Measurements from ENCODE around the gene ABCB8.
"Not testable (repeated sequence)": the region's sequence is repeated elsewhere in the genome, so short reads cannot be mapped to it uniquely, and the experiment has no call there.

The ABCB8 gene

GRCh38 chr7:150998341-150998740, 29.9 kb upstream of the ABCB8 start:
- FAIRE-seq: no peak

- no peak for FAIRE-seq
These were observed 29.2 kb upstream of the ABCB8 start for GRCh38 chr7:150999001-150999400.

- FAIRE-seq: no peak
These were observed 28.6 kb upstream of the ABCB8 start for GRCh38 chr7:150999497-151000230.

- FAIRE-seq: no peak
These were observed 27.3 kb upstream of the ABCB8 start for GRCh38 chr7:151000897-151001495.

- FAIRE-seq: no peak
These were observed 26.7 kb upstream of the ABCB8 start for GRCh38 chr7:151001546-151001945.

- FAIRE-seq: no peak
These were observed 24.7 kb upstream of the ABCB8 start for GRCh38 chr7:151003572-151003971.

GRCh38 chr7:151005566-151005965, 22.7 kb upstream of the ABCB8 start:
- no peak for FAIRE-seq

GRCh38 chr7:151006590-151007300, 21.5 kb upstream of the ABCB8 start:
- FAIRE-seq: no peak

GRCh38 chr7:151007469-151007898, 20.8 kb upstream of the ABCB8 start:
- FAIRE-seq: no peak

GRCh38 chr7:151008143-151008510, 20.1 kb upstream of the ABCB8 start:
- FAIRE-seq: no peak

- no peak for FAIRE-seq
These were observed 19.5 kb upstream of the ABCB8 start for GRCh38 chr7:151008511-151009323.

- no peak for FAIRE-seq
These were observed 18.8 kb upstream of the ABCB8 start for GRCh38 chr7:151009327-151010036.

- FAIRE-seq: no peak
These were observed 18.3 kb upstream of the ABCB8 start for GRCh38 chr7:151010037-151010306.

GRCh38 chr7:151010307-151011096, 17.7 kb upstream of the ABCB8 start:
- no peak for FAIRE-seq

GRCh38 chr7:151011097-151011409, 17.2 kb upstream of the ABCB8 start:
- FAIRE-seq: no peak

- FAIRE-seq: not testable (repeated sequence)
These were observed 16.6 kb upstream of the ABCB8 start for GRCh38 chr7:151011616-151012015.

- FAIRE-seq: no peak
These were observed 16.1 kb upstream of the ABCB8 start for GRCh38 chr7:151012031-151012692.

- no peak for FAIRE-seq
These were observed 15.3 kb upstream of the ABCB8 start for GRCh38 chr7:151012911-151013347.

- FAIRE-seq: no peak
These were observed 14.9 kb upstream of the ABCB8 start for GRCh38 chr7:151013356-151013732.

- FAIRE-seq: no peak
These were observed 14.3 kb upstream of the ABCB8 start for GRCh38 chr7:151013733-151014497.

GRCh38 chr7:151014950-151015349, 13.3 kb upstream of the ABCB8 start:
- FAIRE-seq: no peak

Data from endometrium (tissue), 2 donors.